Ishikawa (cell line): Measurements from ENCODE around the gene RNF150.

Source experiments
- CEBPB ChIP-seq: IDR thresholded peaks from 2 replicates; pipeline ENCODE4 v1.6.1; 2012
- CREB1 ChIP-seq: IDR thresholded peaks from 2 replicates; pipeline ENCODE4 v1.6.1; 2012; ENCODE audit warnings: low read depth
- EP300 ChIP-seq: IDR thresholded peaks from 2 replicates; pipeline ENCODE4 v1.6.1; 2012; ENCODE audit warnings: borderline replicate concordance
- TAF1 ChIP-seq: IDR thresholded peaks from 2 replicates; pipeline ENCODE4 v1.6.1; 2012; ENCODE audit warnings: low read depth, mild to moderate bottlenecking
- TEAD4 ChIP-seq: IDR thresholded peaks from 2 replicates; pipeline ENCODE4 v1.6.1; 2012
- YY1 ChIP-seq: IDR thresholded peaks from 2 replicates; pipeline ENCODE4 v1.6.1; 2012; ENCODE audit warnings: low read depth
- TF ChIP-seq, protein P1 (sequence below): IDR thresholded peaks from 2 replicates; pipeline ENCODE4 v1.6.1; 2012

DNA sequence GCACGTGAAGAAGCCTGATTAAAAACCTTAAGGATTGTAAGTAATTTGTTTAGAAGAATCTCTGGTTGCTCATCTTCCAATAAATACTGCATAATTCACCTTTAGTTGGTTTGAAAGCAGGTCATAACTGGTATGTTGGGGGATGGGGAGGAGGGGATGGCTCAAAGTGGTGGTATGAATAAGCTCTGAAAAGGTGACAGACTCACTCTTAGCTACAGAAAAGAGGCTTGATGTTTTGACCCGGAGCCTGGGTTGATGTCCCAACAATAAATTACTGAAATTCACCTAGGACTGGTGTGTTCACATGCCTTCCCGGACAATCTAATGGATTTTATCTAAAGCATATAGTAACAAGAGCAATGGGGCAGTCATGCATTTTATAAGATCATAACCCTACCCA is 245.2 kb downstream of the RNF150 start:
- TF ChIP-seq TEAD4 (no peak), TAF1 (no peak), CREB1 (no peak), CEBPB (no peak), EP300 (no peak), YY1 (no peak)
- TF ChIP-seq, protein P1, sequence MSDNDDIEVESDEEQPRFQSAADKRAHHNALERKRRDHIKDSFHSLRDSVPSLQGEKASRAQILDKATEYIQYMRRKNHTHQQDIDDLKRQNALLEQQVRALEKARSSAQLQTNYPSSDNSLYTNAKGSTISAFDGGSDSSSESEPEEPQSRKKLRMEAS = no peak
